RKO (cell line): ENCODE measurements around the gene MCC.

Source experiments
- DNase-seq: peaks from one replicate; pipeline ENCODE4 v3.0.0-alpha.2; 2016; ENCODE audit warnings: low spot score

MCC gene

GRCh38 chr5:113031557-113031956 lies 456.7 kb downstream of the MCC start:
- DNase-seq = no peak

GRCh38 chr5:113031104-113031503 lies 457.1 kb downstream of the MCC start:
- DNase-seq = no peak

GRCh38 chr5:113029614-113030013 lies 458.6 kb downstream of the MCC start:
- DNase-seq = peak; percentile 40

- peak; percentile 17 for DNase-seq
Measured at GRCh38 chr5:113027431-113027830, 460.8 kb downstream of the MCC start.

- no peak for DNase-seq
Measured at GRCh38 chr5:113027015-113027414, 461.2 kb downstream of the MCC start.

GRCh38 chr5:113026211-113026610 lies 462.0 kb downstream of the MCC start:
- DNase-seq = no peak

GRCh38 chr5:113025596-113025995 lies 462.7 kb downstream of the MCC start:
- DNase-seq = no peak

- no peak for DNase-seq
Measured at GRCh38 chr5:113024076-113024697, 464.1 kb downstream of the MCC start.

GRCh38 chr5:113022661-113023060 lies 465.6 kb downstream of the MCC start:
- DNase-seq = no peak

- DNase-seq = peak; percentile 51
Measured at GRCh38 chr5:113020461-113021273, 467.6 kb downstream of the MCC start.

GRCh38 chr5:113017881-113018635 lies 470.2 kb downstream of the MCC start:
- no peak for DNase-seq

GRCh38 chr5:113005454-113005853 lies 482.8 kb downstream of the MCC start:
- DNase-seq = no peak

GRCh38 chr5:113003763-113004162 lies 484.5 kb downstream of the MCC start:
- DNase-seq = no peak

- no peak for DNase-seq
Measured at GRCh38 chr5:113002423-113002822, 485.8 kb downstream of the MCC start.

- DNase-seq = no peak
Measured at GRCh38 chr5:113000466-113000865, 487.8 kb downstream of the MCC start.

GRCh38 chr5:112998296-112998695 lies 490.0 kb downstream of the MCC start:
- DNase-seq = no peak

- no peak for DNase-seq
Measured at GRCh38 chr5:112996830-112997374, 491.4 kb downstream of the MCC start.

- DNase-seq = peak; percentile 70
Measured at GRCh38 chr5:112995764-112996618, 492.3 kb downstream of the MCC start.

- no peak for DNase-seq
Measured at GRCh38 chr5:112986224-112986623, 502.0 kb downstream of the MCC start.

GRCh38 chr5:112983363-112983762 lies 504.9 kb downstream of the MCC start:
- no peak for DNase-seq

GRCh38 chr5:112979723-112980122 lies 508.5 kb downstream of the MCC start:
- no peak for DNase-seq

GRCh38 chr5:112978836-112979235 lies 509.4 kb downstream of the MCC start:
- DNase-seq = peak; percentile 77
